Ovary (tissue), 3 donors: Measurements from ENCODE around the gene MAN1A1.

Experiments
- POLR2A ChIP-seq: fragments of 450-650 bp; IDR thresholded peaks from one replicate; pipeline ENCODE4 v1.6.1; 2017; ENCODE audit warnings: antibody characterized with exemption, mild to moderate bottlenecking, moderate library complexity
- TF ChIP-seq, protein P1 (sequence below), 3 donors: fragments of 450-650 bp in 2 of 3; fragments of 200-600 bp in 1 of 3; IDR thresholded peaks; one replicate each; pipeline versions ENCODE4 v1.5.1 to v1.8.0; 2016 to 2022; ENCODE audit warnings: antibody characterized with exemption in 3 of 3, mild to moderate bottlenecking in 1 of 3
- donor health status: DM: no; HTN: no; CAD: no.

DNA sequence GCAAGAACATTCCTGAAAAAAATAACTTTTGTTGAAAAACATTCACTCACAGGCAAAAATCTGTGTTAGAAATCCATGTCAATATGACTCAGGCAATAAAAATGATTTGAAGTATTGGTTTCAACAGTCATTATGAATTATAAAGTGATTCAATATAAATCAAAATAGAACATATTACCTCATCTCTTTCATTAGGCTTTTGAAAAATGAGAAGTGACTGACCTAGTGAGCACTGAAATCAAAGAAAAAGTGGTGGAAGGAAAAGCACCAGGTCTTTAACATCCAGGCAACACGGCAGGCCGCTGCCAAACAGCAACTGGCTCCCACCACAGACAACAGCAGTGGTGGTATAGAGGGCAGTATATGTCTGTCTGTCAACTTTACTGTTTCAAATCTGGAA lies 68.9 kb downstream of the MAN1A1 start:
- TF ChIP-seq POLR2A, result no peak
- TF ChIP-seq, protein P1, sequence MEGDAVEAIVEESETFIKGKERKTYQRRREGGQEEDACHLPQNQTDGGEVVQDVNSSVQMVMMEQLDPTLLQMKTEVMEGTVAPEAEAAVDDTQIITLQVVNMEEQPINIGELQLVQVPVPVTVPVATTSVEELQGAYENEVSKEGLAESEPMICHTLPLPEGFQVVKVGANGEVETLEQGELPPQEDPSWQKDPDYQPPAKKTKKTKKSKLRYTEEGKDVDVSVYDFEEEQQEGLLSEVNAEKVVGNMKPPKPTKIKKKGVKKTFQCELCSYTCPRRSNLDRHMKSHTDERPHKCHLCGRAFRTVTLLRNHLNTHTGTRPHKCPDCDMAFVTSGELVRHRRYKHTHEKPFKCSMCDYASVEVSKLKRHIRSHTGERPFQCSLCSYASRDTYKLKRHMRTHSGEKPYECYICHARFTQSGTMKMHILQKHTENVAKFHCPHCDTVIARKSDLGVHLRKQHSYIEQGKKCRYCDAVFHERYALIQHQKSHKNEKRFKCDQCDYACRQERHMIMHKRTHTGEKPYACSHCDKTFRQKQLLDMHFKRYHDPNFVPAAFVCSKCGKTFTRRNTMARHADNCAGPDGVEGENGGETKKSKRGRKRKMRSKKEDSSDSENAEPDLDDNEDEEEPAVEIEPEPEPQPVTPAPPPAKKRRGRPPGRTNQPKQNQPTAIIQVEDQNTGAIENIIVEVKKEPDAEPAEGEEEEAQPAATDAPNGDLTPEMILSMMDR (IDR thresholded peaks at IDR 0.05), result no peak
